ENCODE data around the gene LCN1. TPM values are rescaled to one million over a fixed set of nuclear protein-coding genes. Genes with fewer than 3 reads are reported as not detected.

Gene LCN1
- total RNA-seq, 1 experiment from 2014 or later = not detected

GRCh38 chr9:135490166-135490870 lies 30.9 kb upstream of the LCN1 start:
- H3K4me3 Mint-ChIP-seq (ENCODE audit: unreplicated experiment) = no peak overlapping the region
- POLR2A ChIA-PET = interaction anchor here (0.6 kb wide), 1 partner anchor 10 kb away, joined by 5 read pairs; no protein-coding TSS in a partner anchor
- CTCF ChIA-PET = interaction anchor here (0.7 kb wide), 1 partner anchor 1456 kb away, joined by 3 read pairs; no protein-coding TSS in a partner anchor
- H3K9me3 Mint-ChIP-seq (ENCODE audit: unreplicated experiment) = no peaks in the 10 kb centered on the region
- H3K27me3 Mint-ChIP-seq (ENCODE audit: insufficient read depth, unreplicated experiment) = no peaks in the 10 kb centered on the region
- TF ChIP-seq, protein P1, sequence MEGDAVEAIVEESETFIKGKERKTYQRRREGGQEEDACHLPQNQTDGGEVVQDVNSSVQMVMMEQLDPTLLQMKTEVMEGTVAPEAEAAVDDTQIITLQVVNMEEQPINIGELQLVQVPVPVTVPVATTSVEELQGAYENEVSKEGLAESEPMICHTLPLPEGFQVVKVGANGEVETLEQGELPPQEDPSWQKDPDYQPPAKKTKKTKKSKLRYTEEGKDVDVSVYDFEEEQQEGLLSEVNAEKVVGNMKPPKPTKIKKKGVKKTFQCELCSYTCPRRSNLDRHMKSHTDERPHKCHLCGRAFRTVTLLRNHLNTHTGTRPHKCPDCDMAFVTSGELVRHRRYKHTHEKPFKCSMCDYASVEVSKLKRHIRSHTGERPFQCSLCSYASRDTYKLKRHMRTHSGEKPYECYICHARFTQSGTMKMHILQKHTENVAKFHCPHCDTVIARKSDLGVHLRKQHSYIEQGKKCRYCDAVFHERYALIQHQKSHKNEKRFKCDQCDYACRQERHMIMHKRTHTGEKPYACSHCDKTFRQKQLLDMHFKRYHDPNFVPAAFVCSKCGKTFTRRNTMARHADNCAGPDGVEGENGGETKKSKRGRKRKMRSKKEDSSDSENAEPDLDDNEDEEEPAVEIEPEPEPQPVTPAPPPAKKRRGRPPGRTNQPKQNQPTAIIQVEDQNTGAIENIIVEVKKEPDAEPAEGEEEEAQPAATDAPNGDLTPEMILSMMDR (IDR thresholded peaks at IDR 0.05; ENCODE audit: unreplicated experiment) = no peak
- H3K27ac Mint-ChIP-seq (ENCODE audit: low read depth, unreplicated experiment) = no peak overlapping the region
- peaks cover 24% of the 10 kb centered on the region for H3K36me3 Mint-ChIP-seq (ENCODE audit: insufficient read depth, unreplicated experiment)
- DNase-seq (ENCODE audit: unreplicated experiment) = no peak
- no peaks in the 10 kb centered on the region for H3K4me1 Mint-ChIP-seq (ENCODE audit: insufficient read depth, unreplicated experiment)
- BruUV-seq (replicated peaks) = no TSS peak
- intact Hi-C loops (cut with micrococcal nuclease) = no loop called here

- no peaks in the 10 kb centered on the region for H3K4me1 Mint-ChIP-seq (ENCODE audit: insufficient read depth, unreplicated experiment)
- peaks cover 19% of the 10 kb centered on the region for H3K36me3 Mint-ChIP-seq (ENCODE audit: insufficient read depth, unreplicated experiment)
- POLR2A ChIA-PET = no interaction called here
- H3K4me3 Mint-ChIP-seq (ENCODE audit: unreplicated experiment) = no peak overlapping the region
- no peak overlapping the region for H3K27ac Mint-ChIP-seq (ENCODE audit: low read depth, unreplicated experiment)
- CTCF ChIA-PET = interaction anchor here (0.7 kb wide), 1 partner anchor 1457 kb away, joined by 3 read pairs; no protein-coding TSS in a partner anchor
- H3K9me3 Mint-ChIP-seq (ENCODE audit: unreplicated experiment) = no peaks in the 10 kb centered on the region
- intact Hi-C loops (cut with micrococcal nuclease) = no loop called here
- no peaks in the 10 kb centered on the region for H3K27me3 Mint-ChIP-seq (ENCODE audit: insufficient read depth, unreplicated experiment)
- DNase-seq (ENCODE audit: unreplicated experiment) = no peak
- TF ChIP-seq, protein P1 (IDR thresholded peaks at IDR 0.05; ENCODE audit: unreplicated experiment) = no peak
- BruUV-seq (replicated peaks) = no TSS peak
Measured at GRCh38 chr9:135490980-135491464, 30.2 kb upstream of the LCN1 start.

DNA sequence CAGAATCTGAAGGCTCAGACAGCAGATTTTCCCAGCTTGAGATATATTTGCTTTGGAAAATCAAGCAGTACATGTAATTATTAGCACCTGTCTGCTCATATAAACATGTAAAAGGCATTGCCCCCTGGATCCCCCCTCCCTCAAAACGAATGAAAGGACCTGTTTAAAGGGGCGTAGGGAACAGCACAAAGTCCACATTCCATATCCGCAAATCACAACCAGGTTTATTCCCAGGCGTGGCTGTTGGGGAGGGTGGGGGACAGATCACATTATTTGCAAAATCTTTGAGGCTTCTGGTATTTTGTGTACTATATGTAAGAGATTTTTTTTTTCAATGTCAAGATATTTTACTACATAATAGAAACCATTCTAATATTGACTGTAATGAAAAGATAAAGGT lies 29.5 kb upstream of the LCN1 start:
- Mint-ChIP-seq H3K36me3 (ENCODE audit: insufficient read depth, unreplicated experiment) (peaks cover 16% of the 10 kb centered on the region), H3K4me1 (ENCODE audit: insufficient read depth, unreplicated experiment) (no peaks in the 10 kb centered on the region), H3K27me3 (ENCODE audit: insufficient read depth, unreplicated experiment) (no peaks in the 10 kb centered on the region), H3K4me3 (ENCODE audit: unreplicated experiment) (no peak overlapping the region), H3K27ac (ENCODE audit: low read depth, unreplicated experiment) (no peak overlapping the region), H3K9me3 (ENCODE audit: unreplicated experiment) (no peaks in the 10 kb centered on the region)
- POLR2A ChIA-PET = no interaction called here
- intact Hi-C loops (cut with micrococcal nuclease) = no loop called here
- DNase-seq (ENCODE audit: unreplicated experiment) = no peak
- no TSS peak for BruUV-seq (replicated peaks)
- TF ChIP-seq, protein P1 (IDR thresholded peaks at IDR 0.05; ENCODE audit: unreplicated experiment) = no peak
- CTCF ChIA-PET = interaction anchor here (0.6 to 0.7 kb wide), 3 partner anchors 475 to 1042 kb away, joined by 3 to 4 read pairs (median 3); no protein-coding TSS in a partner anchor

- POLR2A ChIA-PET = interaction anchor here (1.1 kb wide), 1 partner anchor 13 kb away, joined by 3 read pairs; no protein-coding TSS in a partner anchor
- TF ChIP-seq, protein P1 (IDR thresholded peaks at IDR 0.05; ENCODE audit: unreplicated experiment) = no peak
- intact Hi-C loops (cut with micrococcal nuclease) = no loop called here
- H3K4me3 Mint-ChIP-seq (ENCODE audit: unreplicated experiment) = no peak overlapping the region
- CTCF ChIA-PET = interaction anchor here (1.4 kb wide), 1 partner anchor 11 kb away, joined by 4 read pairs; no protein-coding TSS in a partner anchor
- no TSS peak for BruUV-seq (replicated peaks)
- no peaks in the 10 kb centered on the region for H3K9me3 Mint-ChIP-seq (ENCODE audit: unreplicated experiment)
- no peaks in the 10 kb centered on the region for H3K27me3 Mint-ChIP-seq (ENCODE audit: insufficient read depth, unreplicated experiment)
- no peaks in the 10 kb centered on the region for H3K4me1 Mint-ChIP-seq (ENCODE audit: insufficient read depth, unreplicated experiment)
- no peak for DNase-seq (ENCODE audit: unreplicated experiment)
- H3K36me3 Mint-ChIP-seq (ENCODE audit: insufficient read depth, unreplicated experiment) = peaks cover 4% of the 10 kb centered on the region
- no peak overlapping the region for H3K27ac Mint-ChIP-seq (ENCODE audit: low read depth, unreplicated experiment)
Measured at GRCh38 chr9:135492886-135493669, 28.2 kb upstream of the LCN1 start.

Measured in MCF 10A (cell line).